NCI-H2107 (cell line): ENCODE results near the gene DVL3.
A peak's percentile ranks its signal among the peaks of the same experiment; 100 is the strongest.

Source experiments
- DNase-seq: peaks from one replicate; lab custom pipeline; 2025; lab: John Stamatoyannopoulos, UW

Gene DVL3

DNA sequence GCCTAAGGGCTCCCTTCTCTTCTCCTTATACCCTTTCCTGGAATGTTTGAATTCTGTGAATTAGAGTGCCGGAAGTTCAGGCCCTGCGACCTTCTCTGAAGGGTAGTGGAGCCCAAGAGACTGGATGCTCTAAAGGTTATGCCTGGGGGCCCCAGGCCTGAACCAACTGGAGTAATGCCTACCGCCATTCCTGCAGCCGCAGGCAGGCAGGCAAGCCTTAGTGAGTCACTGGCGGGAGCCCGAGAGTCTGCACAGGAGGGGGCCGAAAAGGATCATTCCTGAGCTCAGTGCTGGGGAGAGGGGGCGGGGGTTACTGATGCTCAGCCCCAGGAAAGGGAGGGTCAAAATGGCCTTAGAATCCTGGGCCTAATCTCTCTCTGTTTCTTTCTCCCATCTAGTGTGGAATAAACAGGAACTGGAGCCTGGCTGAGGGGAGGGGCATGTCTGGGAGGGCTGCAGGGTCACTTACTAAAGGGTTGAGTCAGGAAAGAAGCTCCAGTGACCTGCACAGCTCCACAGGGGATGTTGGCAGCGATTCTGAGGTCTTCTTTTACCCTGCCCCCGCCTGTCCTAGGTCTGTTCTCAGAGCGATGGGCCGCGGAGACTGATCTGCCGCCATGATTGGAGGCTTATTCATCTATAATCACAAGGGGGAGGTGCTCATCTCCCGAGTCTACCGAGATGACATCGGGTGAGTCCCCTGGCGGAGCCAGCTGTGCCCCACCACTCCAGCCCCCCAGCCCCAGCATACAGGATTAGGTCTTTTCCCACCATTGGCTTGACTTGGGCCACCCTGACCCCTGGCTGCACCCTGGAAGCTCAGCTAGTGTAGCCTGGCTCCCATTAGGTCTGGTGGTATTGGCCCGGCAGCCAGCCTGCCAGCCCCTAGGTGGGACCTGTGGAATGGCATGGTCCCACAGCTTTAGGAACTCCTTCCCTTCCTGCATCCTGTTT lies 21.5 kb downstream of the DVL3 start:
- no peak for DNase-seq

DNA sequence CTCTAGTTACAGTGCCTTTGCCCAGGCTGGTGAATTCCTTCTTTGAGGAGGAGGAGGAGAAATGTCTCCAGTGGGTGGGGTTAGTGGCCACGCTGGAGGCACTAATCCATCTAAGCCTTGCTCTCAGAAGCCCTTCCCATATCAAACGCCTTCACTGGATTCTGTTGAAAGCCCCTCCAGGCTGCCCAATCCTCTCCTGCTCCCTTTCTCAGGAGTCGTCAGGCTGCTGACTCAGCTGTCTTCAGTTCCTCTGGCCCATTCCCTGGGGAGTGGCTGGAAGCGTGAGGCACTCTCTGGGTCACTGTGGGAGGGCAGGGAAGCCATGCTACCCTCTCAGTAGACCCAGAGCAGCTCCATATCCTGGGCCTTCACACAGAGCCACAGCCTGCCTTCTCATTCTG lies 22.2 kb downstream of the DVL3 start:
- no peak for DNase-seq

DNA sequence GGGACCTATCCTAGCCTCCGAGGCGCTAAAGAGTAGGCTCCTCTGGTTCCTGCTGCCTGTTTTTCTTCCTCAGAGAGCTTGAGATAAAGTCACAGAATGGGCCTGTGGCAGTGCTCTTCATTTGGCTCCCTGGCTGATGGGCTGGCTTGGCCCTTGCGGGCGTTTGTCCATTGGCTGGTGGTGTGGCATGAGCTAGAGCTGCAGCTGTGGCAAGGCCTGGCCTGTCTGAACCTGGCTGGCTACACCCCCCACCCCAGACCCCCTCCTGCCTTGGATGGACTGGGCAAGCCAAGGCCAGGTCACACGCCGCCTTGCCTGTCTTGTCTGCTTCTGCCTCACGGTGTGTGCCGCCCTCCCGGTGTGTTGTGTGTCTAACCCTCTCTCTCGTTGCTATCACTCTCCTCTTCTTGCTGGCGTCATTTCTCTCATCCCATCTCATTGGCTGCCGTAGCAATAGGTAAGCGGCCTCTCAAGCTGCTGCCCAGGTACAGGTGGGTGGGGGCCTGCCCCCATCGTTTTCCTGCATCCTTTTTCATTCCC lies 22.7 kb downstream of the DVL3 start:
- no peak for DNase-seq

DNA sequence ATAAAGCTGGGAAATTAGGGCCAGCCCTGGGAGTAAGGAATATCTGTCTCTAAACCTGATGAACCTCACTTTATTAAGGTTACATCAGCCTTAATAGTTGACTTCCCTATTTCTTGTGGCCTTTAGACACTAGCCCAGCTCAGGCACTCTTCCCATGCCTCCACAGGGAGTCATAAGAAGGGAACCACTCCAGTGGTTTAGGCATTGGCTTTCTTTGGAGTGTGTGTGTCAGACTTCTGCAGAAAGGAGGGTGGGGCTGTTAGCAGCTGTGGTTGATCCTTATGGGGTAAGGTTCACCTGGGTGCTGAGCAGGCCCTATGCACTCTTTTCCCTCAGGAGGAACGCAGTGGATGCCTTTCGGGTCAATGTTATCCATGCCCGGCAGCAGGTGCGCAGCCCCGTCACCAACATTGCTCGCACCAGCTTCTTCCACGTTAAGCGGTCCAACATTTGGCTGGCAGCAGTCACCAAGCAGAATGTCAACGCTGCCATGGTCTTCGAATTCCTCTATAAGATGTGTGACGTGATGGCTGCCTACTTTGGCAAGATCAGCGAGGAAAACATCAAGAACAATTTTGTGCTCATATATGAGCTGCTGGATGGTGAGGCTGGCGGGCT lies 23.5 kb downstream of the DVL3 start:
- DNase-seq: no peak

DNA sequence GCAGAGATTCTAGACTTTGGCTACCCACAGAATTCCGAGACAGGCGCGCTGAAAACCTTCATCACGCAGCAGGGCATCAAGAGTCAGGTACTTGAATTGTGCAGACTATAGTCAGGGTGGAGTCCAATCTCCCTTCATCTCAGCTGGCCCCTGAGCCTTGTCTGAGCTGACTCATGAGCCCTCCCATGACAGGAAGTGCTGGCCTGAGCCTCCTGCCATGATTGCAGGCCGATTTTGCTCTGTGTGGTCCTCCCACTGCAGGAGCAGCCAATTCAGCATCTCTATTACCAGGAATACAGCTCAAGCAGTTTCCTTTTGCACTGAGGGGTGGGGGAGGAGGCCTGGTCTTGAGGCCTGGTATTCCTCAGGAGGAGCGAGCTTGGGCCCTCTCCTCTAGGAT lies 25.0 kb downstream of the DVL3 start:
- DNase-seq: no peak

DNA sequence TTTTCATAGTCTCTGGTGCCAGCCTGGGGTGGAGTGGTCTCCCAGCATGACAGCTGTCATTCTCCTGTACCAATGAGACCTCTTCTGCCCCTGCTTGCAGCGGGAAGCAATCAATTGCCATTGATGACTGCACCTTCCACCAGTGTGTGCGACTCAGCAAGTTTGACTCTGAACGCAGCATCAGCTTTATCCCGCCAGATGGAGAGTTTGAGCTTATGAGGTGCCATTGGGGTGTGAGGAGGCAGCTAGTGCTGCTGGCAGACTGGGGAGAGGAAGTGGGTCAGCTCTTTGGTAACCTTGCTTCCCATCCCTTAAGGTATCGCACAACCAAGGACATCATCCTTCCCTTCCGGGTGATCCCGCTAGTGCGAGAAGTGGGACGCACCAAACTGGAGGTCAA lies 26.4 kb downstream of the DVL3 start:
- DNase-seq: no peak

DNA sequence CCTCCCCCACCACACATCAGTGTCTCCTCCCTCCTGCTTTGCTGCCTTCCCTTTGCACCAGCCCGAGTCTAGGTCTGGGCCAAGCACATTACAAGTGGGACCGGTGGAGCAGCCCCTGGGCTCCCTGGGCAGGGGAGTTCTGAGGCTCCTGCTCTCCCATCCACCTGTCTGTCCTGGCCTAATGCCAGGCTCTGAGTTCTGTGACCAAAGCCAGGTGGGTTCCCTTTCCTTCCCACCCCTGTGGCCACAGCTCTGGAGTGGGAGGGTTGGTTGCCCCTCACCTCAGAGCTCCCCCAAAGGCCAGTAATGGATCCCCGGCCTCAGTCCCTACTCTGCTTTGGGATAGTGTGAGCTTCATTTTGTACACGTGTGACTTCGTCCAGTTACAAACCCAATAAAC lies 28.5 kb downstream of the DVL3 start:
- DNase-seq: no peak

DNA sequence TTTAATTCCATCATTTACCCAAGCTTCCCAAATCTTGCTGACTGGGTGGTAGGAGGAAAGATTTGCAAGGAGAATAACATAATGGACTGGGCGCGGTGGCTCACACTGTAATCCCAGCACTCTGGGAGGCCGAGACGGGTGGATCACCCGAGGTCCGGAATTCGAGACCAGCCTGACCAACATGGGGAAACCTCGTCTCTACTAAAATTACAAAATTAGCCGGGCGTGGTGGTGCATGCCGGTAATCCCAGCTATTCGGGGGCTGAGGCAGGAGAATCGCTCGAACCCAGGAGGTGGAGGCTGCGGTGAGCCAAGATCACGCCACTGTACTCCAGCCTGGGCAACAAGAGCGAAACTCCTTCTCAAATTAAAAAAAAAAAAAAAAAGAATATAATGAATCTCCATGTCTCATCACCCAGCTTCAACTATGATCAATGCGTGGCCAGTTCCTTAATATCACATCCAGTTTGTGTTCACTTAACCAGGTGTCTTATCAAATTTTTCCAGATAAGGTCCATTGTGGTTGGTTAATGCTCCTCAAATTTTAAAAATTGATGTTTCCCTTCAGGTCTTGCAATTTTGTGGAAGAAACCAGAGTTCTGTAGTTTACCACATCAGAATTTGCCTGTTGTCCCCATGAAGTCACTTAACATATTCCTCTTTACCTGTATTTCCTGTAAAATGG lies 29.5 kb downstream of the DVL3 start:
- no peak for DNase-seq

DNA sequence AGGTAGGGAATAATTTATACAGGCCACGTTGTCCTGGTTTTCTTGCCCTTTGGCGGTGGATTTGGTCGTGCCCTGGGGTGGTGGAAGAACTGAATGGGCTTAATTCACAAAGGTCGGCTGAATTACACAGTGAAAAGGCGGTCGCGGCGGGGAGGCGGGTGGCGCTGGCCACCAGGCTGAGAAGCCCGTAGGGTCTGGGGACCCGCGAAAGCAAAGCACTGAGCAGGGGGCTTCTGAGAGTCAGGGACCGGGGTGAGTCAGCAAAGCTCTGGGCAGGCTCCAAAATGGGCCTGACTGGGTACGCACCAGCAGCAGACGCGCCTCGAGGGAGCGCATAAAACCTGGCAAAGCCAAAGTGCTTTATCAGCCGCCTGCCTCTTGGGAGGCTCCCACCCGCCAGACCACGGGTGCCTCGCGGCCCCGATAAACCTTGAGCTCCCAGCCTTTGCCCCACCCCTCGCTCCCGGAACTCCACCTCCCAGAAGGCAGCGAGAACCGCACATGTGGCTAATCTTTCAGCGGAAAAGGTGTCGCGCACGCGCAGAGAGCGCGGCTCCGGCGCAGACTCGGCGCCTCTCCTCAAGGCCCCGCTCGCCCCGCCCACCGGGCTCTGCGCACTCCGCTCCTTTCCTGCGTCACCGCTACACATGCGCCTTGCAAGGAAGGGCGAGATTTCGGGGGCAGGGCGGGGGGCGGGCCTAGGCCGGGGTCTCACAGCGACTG lies 30.4 kb downstream of the DVL3 start:
- DNase-seq: peak; percentile 100

DNA sequence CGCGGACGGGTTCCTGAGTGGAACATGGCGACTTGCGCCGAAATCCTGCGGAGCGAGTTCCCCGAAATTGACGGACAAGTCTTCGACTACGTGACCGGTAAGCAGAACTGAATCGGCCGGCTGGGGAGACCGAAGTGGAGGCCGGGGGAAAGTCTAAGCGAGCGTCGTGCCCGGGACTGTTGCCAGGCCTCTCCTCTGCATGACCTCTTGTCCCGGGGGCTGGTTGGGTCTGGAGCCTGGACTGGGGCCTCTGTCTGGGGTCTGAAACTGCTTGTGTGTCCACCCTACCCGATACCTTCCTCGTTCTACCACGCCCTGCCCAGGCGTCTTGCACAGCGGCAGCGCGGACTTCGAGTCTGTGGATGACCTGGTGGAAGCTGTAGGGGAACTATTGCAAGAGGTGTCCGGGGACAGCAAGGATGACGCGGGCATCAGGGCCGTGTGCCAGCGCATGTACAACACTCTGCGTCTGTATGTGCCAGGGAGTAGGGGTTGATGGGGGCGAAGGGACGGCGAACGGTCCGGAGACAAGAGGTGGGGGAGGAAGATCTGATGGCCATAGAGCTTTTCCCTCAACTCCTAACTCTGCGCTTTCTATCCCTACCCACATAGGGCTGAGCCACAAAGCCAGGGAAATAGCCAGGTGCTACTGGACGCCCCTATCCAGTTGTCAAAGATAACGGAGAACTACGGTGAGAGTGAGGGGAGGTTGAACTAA lies 31.2 kb downstream of the DVL3 start, which contains the start of gene ABCF3:
Gene ABCF3 (plus strand): TSS at position 16 of the 718 bp plus-strand sequence. CDS start 9 bp downstream, at position 25.
- DNase-seq: no peak

DNA sequence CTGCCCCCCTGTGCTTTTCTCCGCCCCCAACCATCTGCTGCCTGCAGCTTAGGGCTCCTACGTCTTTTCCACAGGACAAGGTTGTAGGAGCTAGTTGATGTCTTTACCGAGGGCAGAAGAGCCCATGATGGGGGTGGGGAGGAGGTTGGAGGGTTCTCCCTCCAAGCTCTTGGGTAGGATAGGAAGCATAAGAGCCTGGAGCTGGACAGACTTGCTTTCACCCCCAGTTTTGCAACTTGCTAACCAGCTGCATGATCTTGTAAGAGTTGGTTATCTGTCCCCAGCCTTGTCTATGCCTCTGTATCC lies 31.7 kb downstream of the DVL3 start:
- DNase-seq: no peak

DNA sequence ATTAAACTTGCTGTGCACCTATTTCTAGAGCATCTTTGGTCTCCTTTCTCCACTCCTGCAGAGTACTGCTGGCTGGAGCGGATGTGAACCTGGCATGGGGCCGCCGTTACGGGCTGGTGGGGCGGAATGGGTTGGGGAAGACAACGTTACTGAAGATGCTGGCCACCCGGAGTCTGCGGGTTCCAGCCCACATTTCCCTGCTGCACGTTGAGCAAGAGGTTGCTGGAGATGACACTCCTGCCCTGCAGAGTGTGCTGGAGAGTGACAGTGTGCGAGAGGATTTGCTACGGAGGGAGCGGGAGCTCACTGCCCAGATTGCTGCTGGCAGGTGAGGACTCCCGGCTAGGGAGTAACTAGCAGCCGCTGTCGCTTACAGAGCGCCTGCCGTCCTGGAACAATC lies 32.9 kb downstream of the DVL3 start:
- no peak for DNase-seq

DNA sequence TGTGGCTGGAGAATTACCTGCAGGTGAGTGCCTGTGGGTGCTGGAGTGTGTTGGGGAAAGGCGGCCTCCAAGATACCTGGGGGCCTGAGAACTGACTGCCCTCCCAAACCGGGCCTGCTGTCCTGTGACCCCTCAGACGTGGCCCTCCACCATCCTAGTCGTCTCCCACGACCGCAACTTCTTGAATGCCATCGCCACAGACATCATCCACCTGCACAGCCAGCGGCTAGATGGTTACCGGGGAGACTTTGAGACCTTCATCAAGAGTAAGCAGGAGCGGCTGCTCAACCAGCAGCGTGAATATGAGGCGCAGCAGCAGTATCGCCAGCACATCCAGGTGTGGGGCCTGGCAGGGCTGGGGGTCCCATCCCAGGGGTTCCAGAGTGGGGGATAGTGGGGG lies 34.2 kb downstream of the DVL3 start:
- DNase-seq: no peak

DNA sequence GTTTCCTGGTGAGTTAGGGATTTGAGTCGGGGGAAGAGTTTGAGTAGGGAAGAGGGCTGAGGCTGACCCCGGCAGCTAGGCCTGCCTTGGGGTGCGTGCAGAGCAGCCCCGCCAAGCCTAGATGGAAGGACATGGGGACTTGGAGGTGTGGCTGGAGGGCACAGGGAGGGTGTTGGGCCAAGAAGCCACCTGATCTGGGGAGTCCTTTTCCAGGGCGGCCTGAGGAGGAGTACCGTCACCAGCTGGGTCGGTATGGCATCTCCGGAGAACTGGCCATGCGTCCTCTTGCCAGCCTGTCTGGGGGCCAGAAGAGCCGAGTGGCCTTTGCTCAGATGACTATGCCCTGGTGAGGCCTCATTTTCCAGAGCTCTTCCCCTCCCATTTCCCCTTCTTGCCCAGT lies 37.7 kb downstream of the DVL3 start:
- no peak for DNase-seq

DNA sequence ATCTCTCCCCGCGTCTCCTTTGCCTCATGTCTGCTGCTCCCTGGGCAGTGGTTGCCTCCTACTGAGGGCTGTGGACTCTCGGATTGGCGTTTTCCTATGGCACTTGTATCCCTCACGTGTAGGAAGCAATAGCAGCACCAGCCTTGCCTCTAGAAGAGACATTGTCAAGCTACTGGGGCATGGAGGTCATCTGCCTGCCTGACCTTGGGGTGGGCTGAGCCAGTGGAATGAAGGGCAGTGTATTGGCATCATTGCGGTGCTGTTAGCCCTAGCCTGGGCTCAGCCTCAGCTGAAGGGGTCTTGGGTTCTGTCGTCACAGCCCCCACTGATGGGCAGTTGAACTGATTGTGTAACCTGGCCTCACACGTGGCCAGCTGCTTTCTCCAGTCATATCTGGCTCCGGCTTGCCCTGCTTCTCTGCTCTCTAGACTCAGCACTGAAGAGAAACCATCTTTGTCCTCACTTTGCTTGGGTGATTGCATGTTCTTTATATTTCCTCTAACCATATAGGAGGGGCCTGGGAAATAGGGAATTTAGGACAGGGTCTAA lies 38.9 kb downstream of the DVL3 start:
- no peak for DNase-seq

DNA sequence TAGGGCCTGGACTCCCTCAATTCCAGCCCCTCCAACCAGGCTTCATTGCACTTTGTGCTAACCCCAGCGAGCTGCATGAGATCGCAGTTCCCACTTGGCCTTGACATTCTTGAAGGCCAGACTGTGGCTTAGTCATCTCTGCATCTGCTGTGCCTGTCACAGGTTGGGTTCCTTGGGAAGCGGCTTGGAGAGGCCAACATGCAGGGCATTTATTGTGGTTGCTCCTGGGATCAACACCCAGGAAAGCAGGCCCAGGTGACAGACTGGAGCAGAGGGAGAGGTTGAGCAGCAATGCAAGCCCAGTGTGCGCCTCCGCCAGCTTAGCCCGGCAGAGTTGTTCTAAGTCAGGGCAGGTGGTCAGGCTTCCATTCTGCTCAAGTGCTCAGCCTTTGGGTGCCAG lies 41.4 kb downstream of the DVL3 start:
- no peak for DNase-seq

DNA sequence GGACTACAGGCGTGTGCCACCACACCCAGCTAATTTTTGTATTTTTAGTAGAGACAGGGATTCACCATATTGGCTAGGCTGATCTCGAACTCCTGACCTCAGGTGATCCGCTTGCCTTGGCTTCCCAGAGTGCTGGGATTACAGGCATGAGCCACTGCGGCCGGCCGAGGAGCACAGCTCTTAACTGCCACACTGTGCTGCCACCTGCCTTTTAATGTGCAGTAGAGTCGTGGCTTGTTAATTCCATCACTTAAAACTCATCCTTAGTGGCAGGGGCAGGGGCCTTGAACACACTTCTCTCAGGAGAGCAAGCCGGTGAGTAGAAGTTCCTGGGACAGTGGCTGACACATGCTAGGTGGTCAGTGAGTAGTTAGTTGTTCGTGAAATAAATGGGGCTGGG lies 43.3 kb downstream of the DVL3 start:
- DNase-seq: no peak

DNA sequence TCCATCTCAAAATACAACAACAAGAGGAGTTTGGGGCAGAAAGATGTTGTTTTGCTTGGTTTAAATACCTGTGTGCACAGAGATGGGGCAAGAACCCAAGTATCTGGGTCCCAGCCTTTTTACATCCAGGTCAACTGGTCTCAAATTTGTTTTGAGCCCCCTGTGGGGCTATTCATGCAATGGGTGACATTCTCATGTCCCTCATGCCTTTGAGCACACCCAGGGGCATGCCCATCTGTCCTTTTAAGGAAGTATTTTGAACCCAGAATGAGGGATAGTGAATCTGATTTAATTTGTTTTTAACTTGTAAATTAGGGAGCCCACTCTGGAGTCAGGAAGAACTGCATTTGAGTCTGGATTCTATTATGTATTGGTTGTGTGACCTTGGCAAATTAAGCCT lies 45.6 kb downstream of the DVL3 start:
- no peak for DNase-seq

DNA sequence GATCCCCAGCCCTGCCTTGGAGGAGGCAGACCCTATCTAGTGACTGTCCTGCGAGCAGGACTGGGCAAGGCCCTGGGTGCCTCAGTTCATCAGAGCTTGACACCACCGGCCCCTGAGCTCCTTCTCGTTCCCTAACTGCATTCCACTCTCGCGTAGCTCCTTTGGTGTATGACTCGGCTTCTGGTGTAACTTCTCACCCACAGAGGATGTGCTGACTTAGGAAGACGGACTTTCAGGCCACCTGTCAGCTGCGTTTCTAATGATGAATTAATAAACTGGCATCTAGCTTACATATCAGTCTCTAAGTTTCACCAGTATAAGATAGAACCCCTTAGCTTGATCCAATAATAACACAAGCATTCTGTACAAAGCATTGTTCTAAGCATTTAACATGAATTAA lies 48.3 kb downstream of the DVL3 start:
- no peak for DNase-seq

DNA sequence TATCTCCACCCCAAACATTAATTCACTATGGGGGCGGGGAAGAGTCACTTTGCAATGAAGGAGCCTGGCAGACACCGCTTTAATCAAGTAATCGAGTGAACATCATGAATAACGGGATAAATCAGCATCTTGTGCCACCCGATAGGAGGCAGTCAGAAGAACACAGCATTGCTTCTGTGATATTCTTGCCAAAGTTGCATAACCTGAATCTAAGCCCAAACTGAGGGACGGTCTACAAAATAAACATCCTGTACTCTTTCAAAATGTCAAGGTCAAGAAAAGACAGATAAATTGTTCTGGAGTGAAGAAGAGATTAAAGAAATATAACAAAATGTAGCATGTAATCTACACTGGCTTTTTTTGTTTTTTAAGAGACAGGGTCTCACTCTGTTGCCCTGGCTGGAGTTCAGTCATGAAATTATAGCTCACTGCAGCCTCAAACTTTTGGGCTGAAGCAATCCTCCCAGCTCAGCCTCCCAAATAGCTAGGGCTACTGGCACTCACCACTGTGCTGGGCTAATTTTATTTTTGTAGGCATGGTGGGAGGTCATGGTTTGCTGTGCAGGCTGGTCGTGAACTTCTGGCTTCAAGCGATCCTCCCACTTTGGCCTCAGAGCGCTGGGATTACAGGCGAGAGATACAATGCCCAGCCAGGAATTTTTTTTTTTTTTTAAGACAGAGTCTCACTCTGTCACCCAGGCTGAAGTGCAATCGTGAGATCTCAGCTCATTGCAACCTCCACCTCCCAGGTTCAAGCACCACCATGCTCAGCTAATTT lies 54.2 kb downstream of the DVL3 start:
- DNase-seq: no peak
